Measurements from ENCODE around the gene NLRP14.

GRCh38 chr11:7089328-7090251 is 69.3 kb downstream of the NLRP14 start:
- TF ChIP-seq POLR2A (IDR thresholded peaks at IDR 0.05), result no peak
- TF ChIP-seq CTCF (IDR thresholded peaks at IDR 0.05), result no peak

Measured in testis (tissue), 2 donors.